H1 (cell line): ENCODE results near the gene BEAN1. TPM values are rescaled to one million over a fixed set of nuclear protein-coding genes. Genes with fewer than 3 reads are reported as not detected.

Experiments used
- CTCF ChIA-PET: fragments of 300-600 bp; sonication (Branson Sonifier 250); formaldehyde crosslinking; loops from one replicate; lab custom pipeline; 2021; ENCODE audit not compliant: partially characterized antibody; lab: Charles Lee
- POLR2A ChIA-PET: fragments of 300-600 bp; sonication (Branson Sonifier 250); formaldehyde crosslinking; loops from one replicate; lab custom pipeline; 2021; ENCODE audit warnings: inconsistent platforms; ENCODE audit not compliant: partially characterized antibody; lab: Charles Lee
- DNase-seq, 2 experiments: peaks; one replicate each; pipeline versions ENCODE4 v3.0.0 to v3.0.0-alpha.2; 2010 to 2022; ENCODE audit warnings: low spot score in 2 of 2, low read depth in 1 of 2, mixed read lengths in 1 of 2
- FAIRE-seq: peaks from 2 replicates; lab custom pipeline; 2011; peaks lifted over from hg19 to GRCh38; lab: Jason Lieb, UNC
- H2AFZ ChIP-seq: 2 replicates; pipeline ENCODE4 v1.8.1; 2012; ENCODE audit warnings: low read length, inconsistent platforms
- H2AK5ac ChIP-seq: 2 replicates; pipeline ENCODE4 v1.6.1; 2013; ENCODE audit warnings: low read depth, low read length
- H2BK120ac ChIP-seq: replicated peaks from 2 replicates; pipeline ENCODE3; 2013; ENCODE audit warnings: low read depth, low read length, inconsistent platforms
- H2BK12ac ChIP-seq: 2 replicates; pipeline ENCODE4 v1.6.1; 2013; ENCODE audit warnings: low read depth, low read length
- H2BK15ac ChIP-seq: 2 replicates; pipeline ENCODE4 v1.6.1; 2013; ENCODE audit warnings: low read length
- H2BK20ac ChIP-seq: 2 replicates; pipeline ENCODE4 v1.6.1; 2013; ENCODE audit warnings: low read length
- H2BK5ac ChIP-seq: 2 replicates; pipeline ENCODE4 v1.6.1; 2013; ENCODE audit warnings: low read depth, low read length
- H3K14ac ChIP-seq: 2 replicates; pipeline ENCODE4 v1.6.1; 2013; ENCODE audit warnings: inconsistent platforms; ENCODE audit not compliant: insufficient read length
- H3K18ac ChIP-seq: 2 replicates; pipeline ENCODE4 v1.6.1; 2013; ENCODE audit warnings: low read length; ENCODE audit errors: extremely low read depth
- H3K23ac ChIP-seq: 2 replicates; pipeline ENCODE4 v1.6.1; 2013; ENCODE audit warnings: inconsistent platforms; ENCODE audit not compliant: insufficient read length
- H3K23me2 ChIP-seq: 2 replicates; pipeline ENCODE4 v1.6.1; 2013; ENCODE audit warnings: low read depth, low read length
- H3K27ac ChIP-seq: 2 replicates; pipeline ENCODE4 v1.6.1; 2011; ENCODE audit warnings: low read depth, low read length, inconsistent platforms
- H3K27me3 ChIP-seq, 4 experiments: replicated peaks in 1 of 4; 1 replicate in 1 of 4; 2 replicates in 3 of 4; pipeline versions ENCODE4 v1.6.1 to v1.8.1; 2011 to 2013; ENCODE audit warnings: low read length in 3 of 4, mild to moderate bottlenecking in 3 of 4, inconsistent platforms in 2 of 4, mixed read lengths in 2 of 4, moderate library complexity in 1 of 4; ENCODE audit not compliant: control insufficient read depth in 3 of 4, insufficient read depth in 3 of 4; ENCODE audit errors: extremely low read depth in 1 of 4
- H3K36me3 ChIP-seq, 4 experiments: 2 replicates each; pipeline versions ENCODE4 v1.6.1 to v1.8.1; 2011 to 2013; ENCODE audit warnings: mild to moderate bottlenecking in 4 of 4, low read length in 3 of 4, moderate library complexity in 2 of 4, control low read depth in 1 of 4, inconsistent platforms in 1 of 4; ENCODE audit not compliant: insufficient read depth in 4 of 4, control insufficient read depth in 2 of 4
- H3K4ac ChIP-seq: replicated peaks from 2 replicates; pipeline ENCODE3; 2013; ENCODE audit warnings: low read length, low read depth, mixed read lengths, inconsistent platforms; ENCODE audit not compliant: insufficient read length
- H3K4me1 ChIP-seq, 4 experiments: replicated peaks in 1 of 4; 1 replicate in 1 of 4; 2 replicates in 3 of 4; pipeline versions ENCODE4 v1.6.1 to v1.8.1; 2011 to 2013; ENCODE audit warnings: low read length in 3 of 4, inconsistent platforms in 2 of 4, mixed read lengths in 1 of 4; ENCODE audit not compliant: insufficient read depth in 4 of 4, control insufficient read depth in 3 of 4
- H3K4me2 ChIP-seq, 2 experiments: 2 replicates each; pipeline versions ENCODE4 v1.6.1 to v1.8.1; 2011 to 2013; ENCODE audit warnings: low read depth in 2 of 2, low read length in 2 of 2, control low read depth in 1 of 2, inconsistent platforms in 1 of 2, mild to moderate bottlenecking in 1 of 2; ENCODE audit not compliant: insufficient read depth in 1 of 2
- H3K4me3 ChIP-seq, 4 experiments: fragments of 200-600, 300-600 bp in 1 of 4; sonication (generic), shearing (Covaris generic), sonication (Bioruptor Twin) in 1 of 4; 2 replicates each; pipeline versions ENCODE4 v1.5.1 to v1.8.1; 2011 to 2016; ENCODE audit warnings: low read length in 4 of 4, low read depth in 3 of 4, control low read depth in 2 of 4, inconsistent platforms in 2 of 4, mild to moderate bottlenecking in 2 of 4, mixed read lengths in 1 of 4, moderate library complexity in 1 of 4; ENCODE audit not compliant: insufficient read depth in 2 of 4; ENCODE audit errors: extremely low read depth in 1 of 4
- H3K56ac ChIP-seq: replicated peaks from 2 replicates; pipeline ENCODE3; 2013; ENCODE audit warnings: low read depth, mild to moderate bottlenecking, mixed read lengths, low read length, inconsistent platforms; ENCODE audit not compliant: insufficient read length
- H3K79me1 ChIP-seq: 2 replicates; pipeline ENCODE4 v1.6.1; 2013; ENCODE audit warnings: low read depth, low read length, control low read depth
- H3K79me2 ChIP-seq, 2 experiments: 2 replicates each; pipeline versions ENCODE4 v1.6.1 to v1.8.1; 2012 to 2013; ENCODE audit warnings: low read length in 2 of 2, mild to moderate bottlenecking in 2 of 2, inconsistent platforms in 1 of 2; ENCODE audit not compliant: insufficient read depth in 2 of 2, control insufficient read depth in 1 of 2
- H3K9ac ChIP-seq, 4 experiments: replicated peaks in 1 of 4; 1 replicate in 1 of 4; 2 replicates in 3 of 4; pipeline versions ENCODE4 v1.6.1 to v1.8.1; 2011 to 2013; ENCODE audit warnings: low read depth in 3 of 4, low read length in 3 of 4, control low read depth in 2 of 4, mild to moderate bottlenecking in 2 of 4, moderate library complexity in 2 of 4, inconsistent platforms in 1 of 4; ENCODE audit errors: extremely low read depth in 1 of 4
- H3K9me3 ChIP-seq, 2 experiments: 2 replicates each; pipeline versions ENCODE4 v1.6.1 to v1.8.1; 2012 to 2013; ENCODE audit warnings: mild to moderate bottlenecking in 2 of 2, moderate library complexity in 2 of 2, control low read depth in 1 of 2, inconsistent platforms in 1 of 2, low read depth in 1 of 2, low read length in 1 of 2, mixed read lengths in 1 of 2; ENCODE audit not compliant: insufficient read depth in 2 of 2
- H4K20me1 ChIP-seq, 2 experiments: replicated peaks in 1 of 2; 2 replicates each; pipeline versions ENCODE3 to v1.8.1; 2011 to 2013; ENCODE audit warnings: inconsistent platforms in 2 of 2, low read length in 2 of 2, mild to moderate bottlenecking in 1 of 2; ENCODE audit not compliant: insufficient read depth in 2 of 2, control insufficient read depth in 1 of 2
- H4K5ac ChIP-seq: 2 replicates; pipeline ENCODE4 v1.6.1; 2013; ENCODE audit warnings: low read length, low read depth, mixed read lengths, inconsistent platforms; ENCODE audit not compliant: insufficient read length
- H4K8ac ChIP-seq: 2 replicates; pipeline ENCODE4 v1.8.0; 2013; ENCODE audit warnings: mild to moderate bottlenecking, moderate library complexity, low read length, inconsistent platforms; ENCODE audit not compliant: insufficient read depth; ENCODE audit errors: extremely low read depth
- H4K91ac ChIP-seq: replicated peaks from 2 replicates; pipeline ENCODE3; 2013; ENCODE audit warnings: low read length, mixed read lengths, inconsistent platforms; ENCODE audit not compliant: insufficient read length
- ATF3 ChIP-seq: IDR thresholded peaks from 2 replicates; pipeline ENCODE4 v1.6.1; 2011; ENCODE audit warnings: low read depth, mild to moderate bottlenecking, low read length; ENCODE audit not compliant: insufficient read depth
- CBX5 ChIP-seq: fragments of 300-800, 300-1000 bp; sonication (generic); IDR thresholded peaks from 2 replicates; pipeline ENCODE4 v1.7.1; 2016; ENCODE audit warnings: antibody characterized with exemption, low read length, low read depth
- GABPA ChIP-seq: IDR thresholded peaks from 2 replicates; pipeline ENCODE4 v1.6.1; 2011; ENCODE audit warnings: mild to moderate bottlenecking, low read length, moderate library complexity, borderline replicate concordance; ENCODE audit not compliant: insufficient read depth
- JUN ChIP-seq: IDR thresholded peaks from 2 replicates; pipeline ENCODE4 v1.6.1; 2011; ENCODE audit warnings: low read depth, mild to moderate bottlenecking, improper control_type of control experiment, low read length
- NRF1 ChIP-seq: IDR thresholded peaks from 2 replicates; pipeline ENCODE4 v1.6.1; 2011; ENCODE audit warnings: mild to moderate bottlenecking, low read depth, low read length, improper control_type of control experiment
- SIX5 ChIP-seq: IDR thresholded peaks from 2 replicates; pipeline ENCODE4 v1.6.1; 2011; ENCODE audit warnings: mild to moderate bottlenecking, low read depth, low read length
- YY1 ChIP-seq: IDR thresholded peaks from 2 replicates; pipeline ENCODE4 v1.6.1; 2011; ENCODE audit warnings: low read depth, mild to moderate bottlenecking, low read length
- WGBS, 2 experiments: shearing (Covaris generic) in 1 of 2; methylation state at CpG; one replicate each; pipeline versions ENCODE4 v1.1.6 to v1.1.7; 2013 to 2015; ENCODE audit warnings: low lambda C conversion rate in 2 of 2, mixed read lengths in 2 of 2, inconsistent platforms in 1 of 2, low coverage in 1 of 2, missing lambda C conversion rate in 1 of 2; ENCODE audit not compliant: insufficient replicate concordance in 2 of 2, insufficient coverage in 1 of 2, insufficient read length in 1 of 2; ENCODE audit errors: extremely low coverage in 1 of 2, missing lambda C conversion rate in 1 of 2; 5-methylcytosine and 5-hydroxymethylcytosine counted together
- polyA plus RNA-seq, 7 experiments: library from polyadenylated mRNA; depleted of rRNA in 3 of 7; stranded (reverse) in 5 of 7; unstranded in 2 of 7; fragments of >200 nt in 5 of 7; fragments of 200-250 nt in 2 of 7; gene quantifications; 1 replicate in 5 of 7; 2 replicates in 1 of 7; 4 replicates in 1 of 7; pipeline versions ENCODE4 v1.2.1 to v1.2.3, GENCODE V29; 2011 to 2013; ENCODE audit warnings: missing spikeins in 2 of 7, mixed read lengths in 2 of 7
- total RNA-seq: library from RNA; stranded (reverse); fragmentation: NEBNext Ultra II Directional; extraction: Animal tissue kit (Norgen Biotek cat#: 25700); gene quantifications from 2 replicates; pipeline ENCODE4 v1.2.1, GENCODE V29; 2021

The BEAN1 gene
- total and polyA plus RNA-seq, 2 of the 8 experiments (the other 6 are each of a cell fraction or from before 2014, with no cell fraction given), result 0.08 TPM; not detected in 1

- Histone ChIP-seq H2BK20ac (no peak overlapping the region), H4K20me1 (no peaks in the 10 kb centered on the region), H2BK12ac (no peak overlapping the region), H3K79me2 (no peaks in the 10 kb centered on the region), H2AK5ac (no peak overlapping the region), H2BK5ac (no peak overlapping the region), H3K4me1 (peaks cover 8 to 18% (median 13%) of the 10 kb centered on the region in 4 experiments; a peak in 6 of 7 replicates), H3K4me2 (no peak overlapping the region), H3K9ac (no peak overlapping the region), H3K56ac (no peak overlapping the region), H3K4me3 (no peak overlapping the region), H3K9me3 (no peaks in the 10 kb centered on the region), H3K23ac (no peak overlapping the region), H2AFZ (no peak overlapping the region), H3K79me1 (no peaks in the 10 kb centered on the region), H4K5ac (no peak overlapping the region), H3K23me2 (no peaks in the 10 kb centered on the region), H3K27ac (no peak overlapping the region), H3K36me3 (no peaks in the 10 kb centered on the region), H3K27me3 (no peaks in the 10 kb centered on the region), H3K14ac (no peak overlapping the region), H3K4ac (no peak overlapping the region), H4K8ac (no peak overlapping the region), H4K91ac (no peak overlapping the region), H3K18ac (no peak overlapping the region), H2BK120ac (no peak overlapping the region), H2BK15ac (no peak overlapping the region)
- FAIRE-seq (no peak), DNase-seq (no peak)
- ChIA-PET POLR2A (interaction anchor here (0.6 kb wide), 2 partner anchors 94 to 176 kb away, joined by 3 read pairs; no protein-coding TSS in a partner anchor), CTCF (interaction anchor here (0.6 to 2.6 kb wide), 11 partner anchors 9 to 341 kb away, joined by 3 to 8 read pairs (median 4); no protein-coding TSS in a partner anchor)
- WGBS, 2 experiments, result 91% methylated on average over 7 of the region's 7 CpGs; no CpG with 5 or more reads in 1 of the 2 experiments
- no peak for TF ChIP-seq CBX5
- no peak for TF ChIP-seq NRF1
- TF ChIP-seq JUN, result no peak
- no peak for TF ChIP-seq GABPA
- no peak for TF ChIP-seq YY1
- no peak for TF ChIP-seq ATF3
- TF ChIP-seq SIX5, result no peak
Observed at GRCh38 chr16:66508248-66508913, 81.3 kb downstream of the BEAN1 start.
